NB4 (cell line): ENCODE results near the gene SLC25A21.
A peak's percentile ranks its signal among the peaks of the same experiment; 100 is the strongest.

Source experiments
- DNase-seq: peaks from one replicate; pipeline ENCODE4 v3.0.0; 2010; ENCODE audit warnings: low read depth
- H3K4me3 ChIP-seq: one replicate; pipeline ENCODE4 v1.5.1; 2011; ENCODE audit warnings: mild to moderate bottlenecking, low read depth, low read length, moderate library complexity
- CTCF ChIP-seq: IDR thresholded peaks from one replicate; pipeline ENCODE4 v1.5.1; 2012; ENCODE audit warnings: low read depth, low read length
- MAX ChIP-seq: IDR thresholded peaks from 2 replicates; pipeline ENCODE4 v1.6.1; 2011; ENCODE audit warnings: low read depth, low read length
- MYC ChIP-seq: IDR thresholded peaks from 2 replicates; pipeline ENCODE4 v1.6.1; 2011; ENCODE audit warnings: low read depth, low read length
- POLR2A ChIP-seq: IDR thresholded peaks from 2 replicates; pipeline ENCODE4 v1.6.1; 2011; ENCODE audit warnings: mild to moderate bottlenecking; ENCODE audit not compliant: insufficient read length; ENCODE audit errors: extremely low read depth

The SLC25A21 gene

DNA sequence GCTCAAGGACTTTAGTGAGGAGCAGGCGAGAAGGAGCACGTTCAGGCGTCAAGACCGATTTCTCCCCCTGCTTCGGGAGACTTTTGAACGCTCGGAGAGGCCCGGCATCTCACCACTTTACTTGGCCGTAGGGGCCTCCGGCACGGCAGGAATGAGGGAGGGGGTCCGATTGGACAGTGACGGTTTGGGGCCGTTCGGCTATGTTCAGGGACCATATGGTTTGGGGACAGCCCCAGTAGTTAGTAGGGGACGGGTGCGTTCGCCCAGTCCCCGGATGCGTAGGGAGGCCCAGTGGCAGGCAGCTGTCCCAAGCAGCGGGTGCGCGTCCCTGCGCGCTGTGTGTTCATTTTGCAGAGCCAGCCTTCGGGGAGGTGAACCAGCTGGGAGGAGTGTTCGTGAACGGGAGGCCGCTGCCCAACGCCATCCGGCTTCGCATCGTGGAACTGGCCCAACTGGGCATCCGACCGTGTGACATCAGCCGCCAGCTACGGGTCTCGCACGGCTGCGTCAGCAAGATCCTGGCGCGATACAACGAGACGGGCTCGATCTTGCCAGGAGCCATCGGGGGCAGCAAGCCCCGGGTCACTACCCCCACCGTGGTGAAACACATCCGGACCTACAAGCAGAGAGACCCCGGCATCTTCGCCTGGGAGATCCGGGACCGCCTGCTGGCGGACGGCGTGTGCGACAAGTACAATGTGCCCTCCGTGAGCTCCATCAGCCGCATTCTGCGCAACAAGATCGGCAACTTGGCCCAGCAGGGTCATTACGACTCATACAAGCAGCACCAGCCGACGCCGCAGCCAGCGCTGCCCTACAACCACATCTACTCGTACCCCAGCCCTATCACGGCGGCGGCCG lies 509.6 kb downstream of the SLC25A21 start:
- DNase-seq, result no peak
- H3K4me3 ChIP-seq, result no peak overlapping the region
- no peak for TF ChIP-seq CTCF

- no peak for DNase-seq
- H3K4me3 ChIP-seq, result no peak overlapping the region
- no peak for TF ChIP-seq MAX
- no peak for TF ChIP-seq MYC
- no peak for TF ChIP-seq CTCF
- no peak for TF ChIP-seq POLR2A
These were observed 510.2 kb downstream of the SLC25A21 start for GRCh38 chr14:36662258-36662542.

GRCh38 chr14:36661506-36662257 lies 510.7 kb downstream of the SLC25A21 start, which contains the start of gene PAX9:
Gene PAX9 (plus strand): TSS chr14:36661860. CDS start chr14:36662090, 230 bp downstream.
- DNase-seq, result peak; percentile 29
- no peak for TF ChIP-seq CTCF
- TF ChIP-seq MYC, result no peak
- no peak for TF ChIP-seq MAX
- TF ChIP-seq POLR2A, result no peak
- no peak within 1 kb of the TSS for H3K4me3 ChIP-seq

GRCh38 chr14:36660736-36661505 lies 511.5 kb downstream of the SLC25A21 start:
- no peak overlapping the region for H3K4me3 ChIP-seq
- TF ChIP-seq POLR2A, result no peak
- no peak for TF ChIP-seq CTCF
- no peak for TF ChIP-seq MYC
- TF ChIP-seq MAX, result no peak
- DNase-seq, result no peak

- peak; percentile 65 for DNase-seq
- no peak for TF ChIP-seq MAX
- TF ChIP-seq CTCF, result no peak
- no peak for TF ChIP-seq MYC
- no peak for TF ChIP-seq POLR2A
- no peak overlapping the region for H3K4me3 ChIP-seq
These were observed 512.3 kb downstream of the SLC25A21 start for GRCh38 chr14:36659822-36660735.
